HUDEP-2 (cell line): Measurements from ENCODE around the gene GAS5.
"Not testable (repeated sequence)": the region's sequence is repeated elsewhere in the genome, so short reads cannot be mapped to it uniquely, and the experiment has no call there.

ENCODE experiments used
- DNase-seq, 76 experiments: peaks; one replicate each; lab custom pipeline; 2025; ENCODE audit not compliant: unreplicated experiment in 76 of 76; lab: John Stamatoyannopoulos, UW

The GAS5 gene

GRCh38 chr1:173870252-173871075, 2.7 kb upstream of the GAS5 start:
- DNase-seq = peak in 72 of 76 experiments; percentile 9 to 81 (median 48)

- DNase-seq = no peak
Measured at GRCh38 chr1:173869021-173869359, 1.2 kb upstream of the GAS5 start.

DNA sequence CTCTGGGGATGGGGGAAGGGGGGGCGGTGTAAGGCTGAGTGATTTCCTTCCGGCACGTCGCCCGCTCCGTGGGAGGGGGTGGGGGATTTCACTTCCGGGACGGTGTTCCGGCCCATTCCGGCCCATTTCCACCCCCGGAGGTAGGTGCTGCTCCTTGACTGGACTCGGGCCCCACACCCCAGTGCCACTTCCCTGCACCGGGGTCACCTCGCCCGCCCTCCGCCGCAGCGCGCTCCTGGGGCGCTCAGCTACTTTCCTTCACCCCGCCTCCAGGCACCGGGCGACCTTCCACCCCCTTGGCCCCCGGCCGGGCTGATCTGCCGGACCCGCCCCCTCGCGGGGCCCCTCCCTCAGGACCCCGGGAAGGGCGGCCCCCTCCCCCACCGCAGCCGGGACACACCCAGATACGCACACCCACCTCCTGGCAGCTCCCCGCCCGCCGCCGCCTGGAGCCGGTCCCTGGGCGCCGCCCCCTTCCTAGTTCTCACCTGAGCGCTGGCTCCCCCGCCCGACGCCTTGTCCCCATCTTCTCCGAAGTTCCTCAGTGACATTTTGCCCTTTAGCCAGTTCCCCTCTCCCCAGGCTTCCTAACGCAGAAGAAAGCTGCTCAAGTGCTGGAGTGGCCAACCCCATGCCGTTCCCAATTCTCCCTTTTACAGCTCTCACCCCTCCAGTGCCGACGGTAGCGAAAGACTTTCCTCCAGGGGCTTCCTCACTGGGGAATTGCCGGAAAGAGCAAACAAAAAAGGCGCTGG, 654 bp upstream of the GAS5 start, which contains the start of gene ZBTB37:
Gene ZBTB37 (plus strand): TSS at position 115 of the 755 bp plus-strand sequence. CDS start 1,846 bp downstream, outside the sequence.
- peak in 72 of 76 experiments; percentile 62 to 98 (median 90) for DNase-seq

DNA sequence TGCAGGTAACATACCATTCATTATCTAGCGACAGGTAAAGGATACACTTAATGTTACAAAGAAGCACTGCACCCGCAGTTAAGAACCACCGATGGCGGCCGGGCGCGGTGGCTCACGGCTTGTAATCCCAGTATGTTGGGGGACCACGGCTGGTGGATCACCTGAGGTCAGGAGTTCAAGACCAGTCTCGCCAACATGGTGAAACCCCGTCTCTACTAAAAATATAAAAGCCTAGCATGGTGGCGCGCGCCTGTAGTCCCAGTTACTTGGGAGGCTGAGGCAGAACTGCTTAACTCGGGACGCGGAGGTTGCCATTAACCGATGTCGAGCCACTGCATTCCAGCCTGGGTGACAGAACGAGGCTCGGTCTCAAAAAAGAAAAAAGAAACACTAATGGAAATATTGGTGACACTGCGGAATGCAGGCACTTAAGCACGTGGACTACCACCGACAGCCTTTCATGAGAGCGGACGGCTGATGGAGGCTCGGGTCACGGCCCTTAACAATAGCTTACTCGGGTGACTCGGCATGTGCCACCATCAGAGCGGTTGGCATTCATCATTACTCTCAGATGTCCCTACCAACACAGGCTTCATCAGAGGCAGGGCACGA, 542 bp downstream of the GAS5 start:
- DNase-seq = peak in 24 of 76 experiments; percentile 2 to 75 (median 54)

- peak in 3 of 76 experiments; percentile 18 to 37 (median 34) for DNase-seq
Measured at GRCh38 chr1:173866413-173867115, 1.2 kb downstream of the GAS5 start.

DNA sequence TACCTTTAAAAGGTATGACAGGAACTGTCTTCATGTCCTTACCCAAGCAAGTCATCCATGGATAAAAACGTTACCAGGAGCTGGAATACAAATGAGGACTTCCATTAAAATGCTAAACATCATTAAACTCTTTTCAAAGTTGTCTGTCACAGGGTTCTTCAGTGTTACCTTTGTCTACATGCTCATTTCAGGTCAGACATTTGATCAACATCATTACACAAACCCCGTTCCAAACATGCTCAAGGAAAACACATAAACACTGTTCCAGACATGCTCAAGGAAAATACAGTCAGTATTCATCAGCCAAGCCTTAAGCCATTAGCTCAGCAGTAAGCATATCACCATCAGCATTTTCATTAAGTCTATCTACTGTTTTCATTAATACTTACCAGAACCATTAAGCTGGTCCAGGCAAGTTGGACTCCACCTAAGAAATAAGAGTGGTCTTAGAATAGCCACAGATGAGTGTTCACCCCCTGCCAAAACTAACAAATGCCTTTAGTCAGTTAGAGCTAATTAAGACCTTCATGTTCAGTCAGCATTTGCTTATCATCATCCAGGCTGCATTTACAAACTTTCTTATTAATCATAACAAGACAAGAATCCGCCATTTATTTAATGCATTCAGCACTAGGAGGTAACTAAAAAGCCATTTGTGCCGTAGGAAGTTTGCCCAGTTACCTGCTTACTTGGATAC, 2.2 kb downstream of the GAS5 start:
- DNase-seq = peak in 1 of 76 experiments; percentile 30

DNA sequence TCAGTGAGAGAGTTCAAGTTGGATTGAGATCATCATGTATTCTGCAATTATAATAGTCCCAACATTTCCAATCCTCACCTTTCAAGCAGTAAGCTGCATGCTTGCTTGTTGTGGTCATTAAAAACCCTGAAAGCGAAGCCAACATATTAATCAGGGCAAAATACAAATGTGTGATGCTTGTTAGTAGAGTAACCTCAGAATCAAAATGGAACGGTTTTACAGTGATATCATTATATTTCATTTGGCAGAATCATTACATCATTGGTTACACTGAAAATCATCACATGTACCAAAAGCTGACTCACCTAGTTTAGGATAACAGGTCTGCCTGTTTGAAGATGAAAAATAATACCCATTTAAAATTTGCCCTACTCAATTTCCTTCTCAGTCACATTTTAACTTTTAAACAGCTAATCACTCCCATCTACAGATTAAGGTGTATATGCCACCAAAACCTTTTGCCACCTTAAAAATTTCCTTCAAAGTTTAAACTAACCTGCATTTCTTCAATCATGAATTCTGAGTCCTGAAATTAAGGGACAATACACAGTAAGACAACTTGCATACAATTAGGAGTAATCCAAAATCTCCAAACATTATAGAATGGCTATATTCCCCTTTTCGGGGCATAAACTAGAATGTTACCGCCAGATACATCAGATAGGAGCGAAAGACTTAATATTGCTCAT, 3.5 kb downstream of the GAS5 start:
- no peak for DNase-seq

- peak in 6 of 76 experiments; percentile 18 to 56 (median 44) for DNase-seq
Measured at GRCh38 chr1:173863224-173864161, 4.3 kb downstream of the GAS5 start.

- peak in 16 of 76 experiments; percentile 14 to 75 (median 52) for DNase-seq
Measured at GRCh38 chr1:173862769-173863223, 5.0 kb downstream of the GAS5 start.

GRCh38 chr1:173862146-173862768, 5.5 kb downstream of the GAS5 start:
- peak in 51 of 76 experiments; percentile 14 to 75 (median 40) for DNase-seq

DNA sequence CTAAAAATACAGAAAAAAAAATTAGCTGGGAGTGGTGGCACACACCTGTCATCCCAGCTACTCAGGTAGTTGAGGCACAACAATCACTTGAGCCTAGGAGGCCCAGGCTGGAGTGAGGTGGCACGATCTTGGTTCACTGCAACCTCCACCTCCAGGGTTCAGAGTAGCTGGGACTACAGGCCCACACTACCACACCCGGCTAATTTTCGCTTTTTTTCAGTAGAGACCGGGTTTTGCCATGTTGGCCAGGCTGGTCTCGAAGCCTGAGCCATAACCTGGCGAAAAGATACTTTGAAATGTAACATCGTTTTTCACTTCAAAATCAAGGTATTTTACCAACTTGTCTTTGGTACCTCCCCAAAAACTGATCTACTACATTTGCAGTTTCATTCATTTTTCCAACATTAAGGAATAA, 6.1 kb downstream of the GAS5 start:
- DNase-seq = peak in 33 of 76 experiments; percentile 3 to 67 (median 35)

DNA sequence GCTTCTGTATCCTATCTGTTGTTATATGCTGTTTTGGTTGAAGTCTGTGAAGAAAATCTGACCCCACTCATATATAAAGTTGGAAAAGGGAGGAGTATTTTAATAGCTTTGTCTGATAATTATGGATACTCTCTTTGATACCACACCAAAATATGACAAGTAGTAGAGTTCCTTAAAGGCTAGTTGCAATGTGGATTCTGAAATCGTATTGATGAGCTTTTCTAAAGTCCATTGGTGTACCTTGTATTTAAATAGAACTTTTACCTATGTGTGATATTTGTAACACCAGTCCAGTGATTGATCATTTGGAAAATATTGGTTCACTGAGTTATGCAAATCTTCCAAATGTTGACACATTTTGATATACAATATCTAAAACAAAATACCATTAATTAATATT, 7.7 kb downstream of the GAS5 start:
- DNase-seq = no peak

DNA sequence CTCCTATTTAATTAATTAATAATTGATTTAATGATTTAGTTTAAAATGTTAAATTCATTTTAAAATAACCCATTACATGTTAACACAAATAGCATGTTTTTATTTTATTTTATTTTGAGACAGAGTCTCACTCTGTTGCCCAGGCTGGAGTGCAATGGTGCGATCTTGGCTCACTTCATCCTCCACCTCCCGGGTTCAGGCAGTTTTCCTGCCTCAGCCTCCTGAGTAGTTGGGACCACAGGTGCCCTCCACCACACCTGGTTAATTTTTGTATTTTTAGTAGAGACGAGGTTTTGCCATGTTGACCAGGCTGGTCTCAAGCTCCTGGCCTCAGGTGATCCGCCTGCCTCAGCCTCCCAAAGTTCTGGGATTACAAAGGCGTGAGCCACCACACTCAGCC, 8.2 kb downstream of the GAS5 start:
- DNase-seq = not testable (repeated sequence)

DNA sequence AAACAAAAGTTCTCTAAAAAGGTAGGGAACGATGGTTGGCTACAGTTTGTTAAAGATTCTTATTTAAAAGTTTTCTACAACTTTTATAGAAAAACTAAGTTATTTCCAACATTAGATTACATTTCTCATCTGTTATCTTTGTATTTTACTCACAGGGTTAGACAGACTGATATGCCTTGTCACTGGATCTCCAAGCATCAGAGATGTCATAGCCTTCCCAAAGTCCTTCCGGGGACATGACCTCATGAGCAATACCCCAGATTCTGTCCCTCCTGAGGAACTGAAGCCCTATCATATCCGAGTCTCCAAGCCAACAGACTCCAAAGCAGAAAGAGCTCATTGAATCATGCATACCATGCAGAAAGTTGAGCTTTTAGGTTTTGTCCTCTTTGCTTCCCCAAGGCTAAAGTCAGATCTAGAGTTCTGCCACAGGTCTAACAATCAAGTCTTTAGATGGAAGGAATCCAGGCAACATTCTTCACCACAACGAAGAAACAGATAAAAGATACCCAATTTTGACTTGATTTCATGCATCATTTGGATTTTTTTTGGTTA, 10.3 kb downstream of the GAS5 start:
- DNase-seq = no peak

DNA sequence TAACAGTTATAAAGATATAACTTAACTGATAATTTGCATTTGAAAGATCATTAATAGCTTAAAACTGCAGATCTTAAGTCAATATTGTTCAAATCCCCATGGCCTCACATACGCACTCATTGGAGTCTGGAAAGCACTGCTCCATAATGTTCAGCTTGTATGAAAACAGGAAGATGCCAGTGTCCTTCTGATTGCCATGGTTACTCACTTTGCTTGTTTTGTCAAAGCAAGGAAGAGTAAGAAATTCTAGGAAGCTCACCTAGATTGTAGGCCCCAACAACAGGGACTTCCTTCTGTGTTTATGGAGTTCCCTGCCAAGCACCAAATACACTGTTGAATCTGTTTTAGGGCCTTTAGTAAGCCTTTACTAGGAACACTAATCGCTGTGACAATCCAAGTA, 10.9 kb downstream of the GAS5 start:
- DNase-seq = no peak

DNA sequence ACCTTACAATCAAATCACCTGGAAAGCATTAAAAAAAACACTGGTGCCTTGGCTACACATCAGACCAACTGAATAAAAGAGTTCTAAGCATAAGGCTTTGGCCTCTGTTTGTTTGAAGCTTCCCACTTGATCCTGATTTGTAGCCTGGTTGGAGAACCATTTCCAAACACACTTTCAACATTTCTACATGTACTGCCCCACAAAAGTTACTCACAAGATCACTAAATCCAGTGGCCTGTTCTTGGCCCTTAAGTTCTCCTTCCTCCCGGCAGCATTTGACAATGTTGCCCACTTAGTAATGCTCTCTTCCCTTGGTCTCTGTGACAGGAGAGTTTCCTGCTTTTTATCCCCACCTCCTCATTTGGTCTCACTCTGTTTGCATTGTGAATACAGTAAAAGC, 11.8 kb downstream of the GAS5 start:
- DNase-seq = no peak

- no peak for DNase-seq
Measured at GRCh38 chr1:173853074-173853473, 14.7 kb downstream of the GAS5 start.
